CD4-positive, alpha-beta T cell treated with Interleukin-15 for 1 hour (primary cell): ENCODE measurements around the gene HPGDS.
"Not testable (repeated sequence)": the region's sequence is repeated elsewhere in the genome, so short reads cannot be mapped to it uniquely, and the experiment has no call there.

Source experiments
- DNase-seq: peaks from one replicate; pipeline ENCODE4 v3.0.0-alpha.2; 2020

HPGDS gene

DNA sequence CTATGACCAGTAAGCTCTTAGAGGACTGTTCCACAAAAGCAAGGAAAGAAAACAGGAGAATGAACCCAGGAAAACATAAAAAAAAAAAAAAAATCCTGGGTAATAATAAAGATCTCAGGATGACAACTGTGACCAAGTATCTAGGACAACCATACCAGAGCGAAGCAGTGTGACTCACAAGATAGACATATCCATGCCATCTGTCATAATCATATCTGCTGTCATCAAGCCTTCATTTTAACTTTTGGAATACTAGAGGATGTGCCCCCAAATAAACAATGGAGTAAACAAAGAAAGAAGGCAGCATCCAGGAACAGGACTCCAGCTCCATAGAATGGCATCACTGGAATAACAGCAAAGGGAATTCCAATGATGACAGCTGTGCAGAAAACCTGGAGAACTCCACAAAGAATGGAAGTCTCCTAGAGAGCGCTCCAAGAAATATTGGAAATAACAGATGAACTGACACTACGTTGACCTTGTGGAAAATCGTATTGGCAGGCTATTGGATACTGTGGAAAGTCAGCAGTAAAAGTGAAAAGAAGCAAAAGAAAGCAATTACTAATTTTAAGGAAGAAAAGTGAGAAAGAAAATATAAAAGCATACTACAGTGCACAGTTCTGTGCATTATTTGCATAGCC is 35.3 kb downstream of the HPGDS start:
- DNase-seq: no peak

GRCh38 chr4:94306713-94307112 is 35.9 kb downstream of the HPGDS start:
- DNase-seq: no peak

DNA sequence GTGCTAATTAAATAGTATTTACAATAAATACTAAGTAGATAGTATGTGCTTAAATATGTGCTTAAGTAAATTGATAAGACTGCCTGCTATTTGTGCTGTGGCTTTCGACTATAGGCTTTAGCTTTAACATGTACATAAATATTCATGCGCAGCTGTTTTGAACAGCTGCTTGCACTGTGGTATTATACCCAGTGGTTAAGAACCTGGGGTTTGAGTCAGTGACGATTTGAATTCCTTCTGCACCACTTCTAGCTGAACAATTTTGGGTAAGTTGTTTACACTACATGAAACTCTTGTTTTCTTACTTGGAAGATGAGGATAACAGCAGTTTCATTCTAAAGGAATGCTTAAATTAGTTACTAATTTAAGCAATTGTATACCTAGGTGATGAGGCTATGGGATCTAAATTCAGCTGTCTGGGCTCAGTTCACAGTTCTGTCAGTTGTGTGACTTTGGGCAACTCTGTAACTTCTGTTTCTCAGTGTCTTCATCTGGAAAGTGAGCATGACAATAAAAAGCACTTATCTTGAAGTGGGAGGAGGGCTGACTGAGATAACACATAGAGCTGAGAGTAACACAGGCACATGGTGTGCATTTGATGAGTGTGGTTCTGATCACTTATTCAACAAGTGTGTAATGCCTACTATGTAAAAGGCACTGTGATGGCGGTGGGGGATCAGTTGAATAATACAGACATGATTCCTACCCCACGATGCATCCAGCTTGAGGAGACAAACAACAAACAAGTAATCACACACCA is 37.0 kb downstream of the HPGDS start:
- DNase-seq: no peak

DNA sequence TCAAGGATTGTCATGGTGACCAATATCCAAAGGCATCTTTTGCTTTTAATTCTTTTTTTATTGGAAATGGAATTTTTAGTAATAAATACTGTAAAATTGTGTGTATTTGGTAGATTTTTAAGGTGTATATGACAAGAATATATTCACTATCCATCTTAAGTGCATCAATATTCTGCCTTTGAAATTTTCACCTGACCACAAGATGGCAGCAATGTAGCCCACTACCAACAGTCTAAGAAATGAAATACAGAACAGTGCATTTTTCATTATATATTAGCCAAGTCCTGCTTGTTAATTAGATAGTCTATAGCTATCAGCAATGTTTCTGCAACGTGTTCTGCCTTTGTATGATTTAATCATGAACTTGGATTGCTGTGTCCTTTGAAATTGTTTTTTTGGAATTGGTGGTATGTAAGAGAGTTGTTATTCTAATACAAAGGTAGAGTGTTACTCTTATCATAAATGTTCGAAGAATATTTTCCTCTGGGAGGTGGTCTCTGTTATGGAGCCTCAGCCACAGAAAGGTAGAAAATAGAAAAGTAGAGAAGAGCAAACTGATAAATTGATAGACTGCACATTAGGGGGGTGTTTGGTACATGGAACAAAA is 38.2 kb downstream of the HPGDS start:
- no peak for DNase-seq

DNA sequence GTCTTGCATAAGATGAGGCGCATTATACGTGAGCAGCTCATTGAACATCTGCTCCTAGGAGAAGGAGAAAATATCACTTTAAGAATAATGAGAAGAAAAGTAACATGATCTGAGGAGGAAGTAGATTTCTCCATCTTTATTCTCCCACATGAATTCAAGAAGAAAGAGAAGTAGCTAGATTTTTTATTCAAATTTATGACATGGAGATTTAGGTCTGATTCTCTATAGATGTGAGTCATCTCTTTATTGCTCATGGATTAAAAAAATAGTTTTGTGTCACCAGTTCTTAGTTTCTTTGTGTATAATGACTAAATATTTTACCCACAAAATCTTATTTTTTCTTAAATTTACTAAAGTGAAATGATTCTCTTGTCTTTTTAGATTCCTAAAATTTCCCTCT is 40.4 kb downstream of the HPGDS start:
- no peak for DNase-seq

GRCh38 chr4:94298725-94299252 is 43.8 kb downstream of the HPGDS start:
- DNase-seq: no peak

GRCh38 chr4:94295473-94295872 is 47.2 kb downstream of the HPGDS start:
- DNase-seq: not testable (repeated sequence)

GRCh38 chr4:94293981-94294380 is 48.7 kb downstream of the HPGDS start:
- not testable (repeated sequence) for DNase-seq

GRCh38 chr4:94290245-94290644 is 52.4 kb downstream of the HPGDS start:
- no peak for DNase-seq

DNA sequence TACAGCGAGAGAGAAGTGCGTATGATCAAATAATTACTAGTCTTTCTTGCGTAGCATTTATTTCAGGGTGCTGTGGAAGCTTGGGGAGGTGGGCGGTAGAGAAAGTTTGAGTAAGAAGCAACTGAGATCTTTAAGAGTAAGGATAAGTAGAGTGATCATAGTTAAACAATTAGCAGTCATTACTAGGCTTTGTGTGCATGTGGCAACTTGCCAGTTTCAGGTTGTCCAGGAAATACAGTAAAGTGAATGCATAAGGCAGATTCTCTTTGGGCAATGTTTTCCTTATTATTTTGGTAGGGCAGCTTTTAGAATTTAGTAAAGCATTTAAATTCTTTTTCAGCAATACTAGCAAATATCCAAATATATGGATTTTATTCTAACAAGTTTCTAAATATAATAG is 57.0 kb downstream of the HPGDS start:
- DNase-seq: no peak

GRCh38 chr4:94284889-94285288 is 57.7 kb downstream of the HPGDS start:
- no peak for DNase-seq

- no peak for DNase-seq
Observed at GRCh38 chr4:94278781-94279180, 63.9 kb downstream of the HPGDS start.

GRCh38 chr4:94277534-94277933 is 65.1 kb downstream of the HPGDS start:
- no peak for DNase-seq

DNA sequence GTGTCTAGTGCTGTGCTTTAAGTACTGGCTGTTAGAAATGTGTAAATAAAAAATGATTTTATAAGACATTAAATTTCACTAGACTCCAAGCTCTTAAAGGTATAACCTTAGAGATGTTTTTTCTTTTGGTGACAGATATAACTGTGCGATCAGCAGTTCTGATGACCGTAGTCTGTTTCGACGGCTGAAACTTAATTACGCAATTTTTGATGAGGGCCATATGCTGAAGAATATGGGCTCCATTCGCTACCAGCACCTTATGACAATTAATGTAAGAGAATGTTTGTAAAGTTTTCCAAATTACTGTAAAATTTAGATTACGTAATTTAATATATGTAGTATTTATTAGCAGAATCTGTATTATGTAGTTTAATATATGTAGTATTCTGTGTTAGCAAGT is 66.4 kb downstream of the HPGDS start:
- DNase-seq: no peak

DNA sequence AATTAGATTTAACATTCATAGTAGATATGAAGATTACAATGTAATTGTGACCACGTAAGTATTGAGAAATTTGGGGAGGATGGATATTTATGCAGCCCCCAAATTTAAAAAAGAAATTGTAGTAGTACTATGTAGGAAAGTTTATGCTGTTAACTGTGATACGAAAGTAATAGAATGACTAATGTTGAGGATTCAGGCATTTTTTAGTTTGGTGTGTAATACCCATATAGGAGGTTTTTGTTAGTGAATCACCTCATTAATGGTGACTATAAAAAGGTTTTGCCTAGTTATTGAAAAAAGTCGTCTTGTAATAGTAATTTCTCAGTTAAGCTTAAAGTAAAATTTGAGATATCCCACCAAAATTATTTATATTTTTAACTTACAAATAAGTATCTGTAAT is 67.7 kb downstream of the HPGDS start:
- no peak for DNase-seq

GRCh38 chr4:94271248-94271647 is 71.4 kb downstream of the HPGDS start:
- DNase-seq: no peak

GRCh38 chr4:94267037-94267436 is 75.6 kb downstream of the HPGDS start:
- DNase-seq: no peak

DNA sequence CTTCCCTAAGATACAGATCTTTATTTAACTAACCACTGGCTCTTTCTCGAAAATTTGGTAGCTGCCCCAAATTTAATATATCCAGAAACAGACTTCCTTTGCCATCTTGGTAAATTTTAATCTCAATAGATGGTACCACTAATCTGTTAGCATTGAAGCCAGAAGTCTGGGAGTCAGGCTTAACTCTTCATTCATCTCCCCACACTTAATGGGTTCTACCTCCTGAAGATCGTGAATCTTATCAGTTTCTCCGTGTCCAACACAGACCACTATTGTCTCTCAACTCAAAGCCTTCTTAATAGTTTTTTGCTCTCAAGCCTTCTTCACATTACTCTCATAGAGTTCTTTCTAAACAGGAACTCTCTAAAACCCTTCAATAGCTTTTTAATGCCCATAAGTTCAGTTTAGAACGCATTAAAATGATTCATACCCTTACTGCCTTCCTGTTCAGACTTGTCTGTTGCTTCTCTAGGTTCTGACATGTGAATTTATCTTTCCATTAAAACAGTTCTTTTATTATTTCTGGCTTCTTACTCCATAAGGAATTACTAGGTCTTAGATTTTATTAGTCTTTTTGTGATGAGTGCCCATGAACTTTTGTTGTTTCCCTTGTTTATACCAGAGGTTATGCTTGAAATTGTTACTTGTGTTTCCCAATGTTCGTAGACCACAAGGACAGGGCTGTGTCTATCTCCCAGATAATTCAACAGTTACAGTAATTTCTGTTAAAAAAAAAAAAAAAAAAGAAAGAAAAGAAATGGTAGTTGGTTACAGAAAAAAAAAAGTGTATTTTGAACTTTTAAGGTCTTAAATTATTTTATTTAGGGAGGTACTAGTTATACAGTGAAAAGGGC is 80.2 kb downstream of the HPGDS start:
- no peak for DNase-seq

DNA sequence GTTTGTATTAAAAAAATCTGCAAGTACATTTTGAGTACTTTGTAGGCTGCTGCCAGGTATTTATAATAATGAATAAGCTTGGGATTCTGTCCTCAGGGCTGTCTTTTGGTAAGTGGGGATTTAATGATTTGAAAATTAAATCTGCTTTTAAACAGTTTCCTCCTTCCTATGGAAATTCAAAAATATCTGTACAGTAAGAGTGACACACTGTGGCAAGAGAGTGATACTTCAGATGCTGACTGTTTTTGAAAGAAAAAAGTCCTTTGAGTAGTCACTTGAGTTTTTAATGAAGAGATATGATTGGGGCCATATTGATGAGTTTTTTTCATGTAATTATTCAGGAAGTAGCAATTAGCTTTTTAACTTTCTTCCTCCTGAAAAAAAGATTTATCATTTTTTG is 85.8 kb downstream of the HPGDS start:
- no peak for DNase-seq

DNA sequence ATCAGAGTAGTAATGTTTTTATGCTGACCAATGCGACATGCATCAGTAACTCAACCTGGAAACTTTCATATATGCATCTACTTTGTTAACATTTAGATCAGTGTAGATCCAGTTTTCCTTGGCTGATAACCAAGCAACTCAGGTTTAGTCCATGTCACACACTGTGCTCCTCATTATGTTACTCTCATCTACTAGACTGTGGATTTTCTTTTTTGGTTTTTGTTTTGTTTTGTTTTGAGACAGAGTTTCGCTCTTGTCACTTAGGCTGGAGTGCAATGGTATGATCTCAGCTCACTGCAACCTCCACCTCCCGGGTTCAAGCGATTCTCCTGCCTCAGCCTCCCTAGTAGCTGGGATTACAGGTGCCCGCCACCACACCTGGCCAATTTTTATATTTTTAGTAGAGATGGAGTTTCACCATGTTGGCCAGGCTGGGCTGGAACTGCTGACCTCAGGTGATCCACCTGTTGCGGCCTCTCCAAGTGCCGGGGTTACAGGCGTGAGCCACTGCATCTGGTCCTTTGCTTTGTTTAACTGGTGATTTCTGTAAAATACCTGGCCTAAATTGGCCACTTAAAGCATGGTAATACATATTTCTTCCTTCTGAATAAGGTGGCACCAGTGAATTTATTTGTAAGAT is 86.4 kb downstream of the HPGDS start:
- no peak for DNase-seq

DNA sequence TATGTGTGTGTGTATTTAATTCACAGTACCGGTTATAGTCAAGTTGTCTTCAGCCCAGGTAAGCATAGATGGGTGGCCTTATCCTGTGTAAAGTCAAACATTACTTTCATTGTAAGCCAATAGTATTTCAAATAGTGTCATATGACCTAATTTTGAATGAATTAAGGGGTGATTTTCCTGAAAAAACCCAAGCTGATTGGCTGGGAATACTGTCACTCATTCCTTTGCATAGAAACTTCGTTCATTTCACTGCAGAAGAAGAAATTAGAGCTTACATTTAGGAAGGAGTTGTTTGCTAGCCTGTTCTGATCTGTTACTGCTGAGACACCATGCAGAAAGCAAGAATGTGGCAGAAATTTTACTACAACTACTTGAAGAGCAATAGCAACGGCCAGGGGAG is 89.6 kb downstream of the HPGDS start:
- no peak for DNase-seq

DNA sequence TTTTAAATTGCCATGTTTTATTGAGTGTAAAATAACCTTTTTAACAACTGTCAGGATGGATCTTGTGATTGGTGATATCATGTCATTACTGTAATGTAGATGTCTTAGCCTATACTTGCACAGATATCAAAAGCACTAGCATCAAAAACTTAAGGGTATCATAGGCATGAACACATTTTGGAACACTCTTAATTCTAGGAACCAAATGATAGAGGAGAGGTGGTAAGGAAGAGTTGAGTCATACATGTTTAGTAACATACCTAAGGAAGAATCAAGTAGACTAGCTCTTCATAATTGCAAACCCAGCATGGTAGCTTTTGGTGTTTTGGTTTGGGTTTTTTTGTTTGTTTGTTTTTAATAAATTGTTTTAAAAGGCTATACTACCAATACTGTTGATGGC is 91.5 kb downstream of the HPGDS start:
- DNase-seq: no peak
